ENCODE measurements around the gene BEST4. TPM values are rescaled to one million over a fixed set of nuclear protein-coding genes. Genes with fewer than 3 reads are reported as not detected.
A peak's percentile ranks its signal among the peaks of the same experiment; 100 is the strongest.

Gene BEST4
- total and polyA plus RNA-seq, 2 of the 13 experiments (the other 11 are each of a cell fraction or from before 2014, with no cell fraction given), result 0.77 to 1.4 TPM

DNA sequence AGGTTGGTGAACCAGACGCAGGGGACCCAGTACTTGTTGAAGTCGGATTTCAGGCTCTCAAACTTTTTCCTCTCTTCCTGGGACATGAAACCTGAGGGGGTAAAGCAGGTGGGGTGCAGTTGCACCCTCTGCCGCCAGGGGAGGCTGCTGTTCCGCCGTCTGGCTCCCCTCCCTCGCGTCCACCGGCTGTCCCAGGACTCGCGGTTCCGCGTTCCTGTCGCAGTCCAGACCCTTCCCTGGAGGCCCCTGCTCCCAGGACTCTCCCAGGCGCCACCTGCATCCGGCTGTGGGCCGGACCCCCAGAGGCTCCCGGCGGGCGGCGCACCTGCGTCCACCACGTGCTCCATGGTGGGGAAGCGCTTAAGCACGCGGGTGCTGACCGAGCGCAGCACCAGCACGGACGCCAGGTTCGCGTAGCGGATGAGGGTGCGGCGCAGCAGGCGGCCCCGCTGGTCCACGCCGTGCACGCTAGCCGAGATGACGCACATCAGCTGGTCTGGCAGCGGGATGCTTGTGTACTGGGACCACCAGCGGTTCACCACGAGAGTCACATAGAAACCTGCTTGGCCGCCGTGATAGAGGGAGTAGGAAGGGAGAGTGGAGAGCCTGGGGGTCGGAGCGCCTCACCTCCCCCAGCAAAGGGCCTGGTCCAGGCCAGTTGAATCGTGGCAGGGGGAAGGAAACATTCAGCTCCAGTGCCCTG lies 1.7 kb downstream of the BEST4 start (continued):
- TF ChIP-seq, protein P1, sequence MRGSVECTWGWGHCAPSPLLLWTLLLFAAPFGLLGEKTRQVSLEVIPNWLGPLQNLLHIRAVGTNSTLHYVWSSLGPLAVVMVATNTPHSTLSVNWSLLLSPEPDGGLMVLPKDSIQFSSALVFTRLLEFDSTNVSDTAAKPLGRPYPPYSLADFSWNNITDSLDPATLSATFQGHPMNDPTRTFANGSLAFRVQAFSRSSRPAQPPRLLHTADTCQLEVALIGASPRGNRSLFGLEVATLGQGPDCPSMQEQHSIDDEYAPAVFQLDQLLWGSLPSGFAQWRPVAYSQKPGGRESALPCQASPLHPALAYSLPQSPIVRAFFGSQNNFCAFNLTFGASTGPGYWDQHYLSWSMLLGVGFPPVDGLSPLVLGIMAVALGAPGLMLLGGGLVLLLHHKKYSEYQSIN (CRISPR knock-in tag; IDR thresholded peaks at IDR 0.05; ENCODE audit: borderline replicate concordance), result no peak
- TF ChIP-seq ADNP (CRISPR knock-in tag; IDR thresholded peaks at IDR 0.05) (no peak), EZH2 (conservative IDR thresholded peaks at IDR 0.05; ENCODE audit: low read depth, low read length) (no peak), ZBTB1 (CRISPR knock-in tag; IDR thresholded peaks at IDR 0.05; ENCODE audit: borderline replicate concordance) (no peak), ZNF354B (CRISPR knock-in tag; IDR thresholded peaks at IDR 0.05) (no peak), EED (CRISPR knock-in tag; IDR thresholded peaks at IDR 0.05) (no peak), ZMAT3 (CRISPR knock-in tag; conservative IDR thresholded peaks at IDR 0.05) (0 out of 2 replicates have a peak, but pooled peaks have one; percentile 5), ZNF232 (CRISPR knock-in tag; IDR thresholded peaks at IDR 0.05; ENCODE audit: borderline replicate concordance) (no peak), STAG1 (CRISPR knock-in tag; IDR thresholded peaks at IDR 0.05) (peak; percentile 78), POLR2AphosphoS5 (IDR thresholded peaks at IDR 0.05; ENCODE audit: low read depth, low read length) (no peak), GTF2F1 (IDR thresholded peaks at IDR 0.05; ENCODE audit: low read length) (no peak), BCL6 (CRISPR knock-in tag; IDR thresholded peaks at IDR 0.05) (peak; percentile 19; the same call in 1 of the 2 replicates), ZNF33B (CRISPR knock-in tag; IDR thresholded peaks at IDR 0.05) (0 out of 2 replicates have a peak, but pooled peaks have one; percentile 48), ZNF773 (CRISPR knock-in tag; IDR thresholded peaks at IDR 0.05; ENCODE audit: borderline replicate concordance) (no peak), ZFP36 (IDR thresholded peaks at IDR 0.05; ENCODE audit: borderline replicate concordance, low read depth, low read length, partially characterized antibody) (no peak), FOSL2 (CRISPR knock-in tag; IDR thresholded peaks at IDR 0.05) (no peak; the same call in 1 of the 2 replicates), KDM3A (CRISPR knock-in tag; IDR thresholded peaks at IDR 0.05; ENCODE audit: low read depth) (no peak), MTF1 (CRISPR knock-in tag; IDR thresholded peaks at IDR 0.05) (no peak), NFE2L2 (IDR thresholded peaks at IDR 0.05; ENCODE audit: low read length) (no peak), ZFYVE20 (CRISPR knock-in tag; IDR thresholded peaks at IDR 0.05; ENCODE audit: borderline replicate concordance, low read depth) (no peak), ZNF674 (CRISPR knock-in tag; IDR thresholded peaks at IDR 0.05; ENCODE audit: low read depth) (no peak)
- TF ChIP-seq, protein P2, sequence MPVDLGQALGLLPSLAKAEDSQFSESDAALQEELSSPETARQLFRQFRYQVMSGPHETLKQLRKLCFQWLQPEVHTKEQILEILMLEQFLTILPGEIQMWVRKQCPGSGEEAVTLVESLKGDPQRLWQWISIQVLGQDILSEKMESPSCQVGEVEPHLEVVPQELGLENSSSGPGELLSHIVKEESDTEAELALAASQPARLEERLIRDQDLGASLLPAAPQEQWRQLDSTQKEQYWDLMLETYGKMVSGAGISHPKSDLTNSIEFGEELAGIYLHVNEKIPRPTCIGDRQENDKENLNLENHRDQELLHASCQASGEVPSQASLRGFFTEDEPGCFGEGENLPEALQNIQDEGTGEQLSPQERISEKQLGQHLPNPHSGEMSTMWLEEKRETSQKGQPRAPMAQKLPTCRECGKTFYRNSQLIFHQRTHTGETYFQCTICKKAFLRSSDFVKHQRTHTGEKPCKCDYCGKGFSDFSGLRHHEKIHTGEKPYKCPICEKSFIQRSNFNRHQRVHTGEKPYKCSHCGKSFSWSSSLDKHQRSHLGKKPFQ (CRISPR knock-in tag; IDR thresholded peaks at IDR 0.05; ENCODE audit: insufficient replicate concordance), result no peak
- TF ChIP-seq, protein P3, sequence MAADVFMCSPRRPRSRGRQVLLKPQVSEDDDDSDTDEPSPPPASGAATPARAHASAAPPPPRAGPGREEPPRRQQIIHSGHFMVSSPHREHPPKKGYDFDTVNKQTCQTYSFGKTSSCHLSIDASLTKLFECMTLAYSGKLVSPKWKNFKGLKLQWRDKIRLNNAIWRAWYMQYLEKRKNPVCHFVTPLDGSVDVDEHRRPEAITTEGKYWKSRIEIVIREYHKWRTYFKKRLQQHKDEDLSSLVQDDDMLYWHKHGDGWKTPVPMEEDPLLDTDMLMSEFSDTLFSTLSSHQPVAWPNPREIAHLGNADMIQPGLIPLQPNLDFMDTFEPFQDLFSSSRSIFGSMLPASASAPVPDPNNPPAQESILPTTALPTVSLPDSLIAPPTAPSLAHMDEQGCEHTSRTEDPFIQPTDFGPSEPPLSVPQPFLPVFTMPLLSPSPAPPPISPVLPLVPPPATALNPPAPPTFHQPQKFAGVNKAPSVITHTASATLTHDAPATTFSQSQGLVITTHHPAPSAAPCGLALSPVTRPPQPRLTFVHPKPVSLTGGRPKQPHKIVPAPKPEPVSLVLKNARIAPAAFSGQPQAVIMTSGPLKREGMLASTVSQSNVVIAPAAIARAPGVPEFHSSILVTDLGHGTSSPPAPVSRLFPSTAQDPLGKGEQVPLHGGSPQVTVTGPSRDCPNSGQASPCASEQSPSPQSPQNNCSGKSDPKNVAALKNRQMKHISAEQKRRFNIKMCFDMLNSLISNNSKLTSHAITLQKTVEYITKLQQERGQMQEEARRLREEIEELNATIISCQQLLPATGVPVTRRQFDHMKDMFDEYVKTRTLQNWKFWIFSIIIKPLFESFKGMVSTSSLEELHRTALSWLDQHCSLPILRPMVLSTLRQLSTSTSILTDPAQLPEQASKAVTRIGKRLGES (CRISPR knock-in tag; IDR thresholded peaks at IDR 0.05; ENCODE audit: borderline replicate concordance), result no peak

Data from HepG2 (cell line).